IMR-90 (cell line): ENCODE measurements around the gene OR2F2. TPM values are rescaled to one million over a fixed set of nuclear protein-coding genes. Genes with fewer than 3 reads are reported as not detected.
A peak's percentile ranks its signal among the peaks of the same experiment; 100 is the strongest.

ENCODE experiments used
- ATAC-seq: fragments of 200-7000 bp; cut with Tn5 transposase; 2 replicates; pipeline ENCODE4 v1.9.1; 2020; ENCODE audit warnings: low read depth, mild to moderate bottlenecking, moderate library complexity
- BruUV-seq: library from RNA; stranded (reverse); fragments of 400-500 nt; replicated peaks from 2 replicates; lab custom pipeline; 2021; lab: Mats Ljungman, UMichigan
- CTCF ChIA-PET: fragments of 300-600 bp; formaldehyde crosslinking; extraction: SDS; loops from one replicate; lab custom pipeline; 2021; ENCODE audit warnings: antibody characterized with exemption; lab: Yijun Ruan, JAX
- POLR2A ChIA-PET: fragments of 300-600 bp; sonication (Branson Sonifier 250); formaldehyde crosslinking; loops from one replicate; lab custom pipeline; 2022; ENCODE audit warnings: antibody characterized with exemption; ENCODE audit not compliant: unreplicated experiment; lab: Charles Lee
- DNase-seq: peaks from one replicate; pipeline ENCODE4 v3.0.0; 2013
- H2AFZ ChIP-seq: replicated peaks from 2 replicates; pipeline ENCODE3; 2013; ENCODE audit warnings: low read length, mild to moderate bottlenecking; ENCODE audit not compliant: poor library complexity
- H2AK5ac ChIP-seq: 2 replicates; pipeline ENCODE4 v1.6.1; 2013; ENCODE audit warnings: low read depth, low read length, inconsistent platforms
- H2AK9ac ChIP-seq: replicated peaks from 2 replicates; pipeline ENCODE3; 2013; ENCODE audit warnings: mild to moderate bottlenecking, low read depth, low read length, moderate library complexity; ENCODE audit not compliant: poor library complexity
- H2BK120ac ChIP-seq: 2 replicates; pipeline ENCODE4 v1.6.1; 2013; ENCODE audit warnings: low read depth, low read length, inconsistent platforms
- H2BK15ac ChIP-seq: 3 replicates; pipeline ENCODE4 v1.6.1; 2013; ENCODE audit warnings: low read depth, low read length, inconsistent platforms
- H2BK20ac ChIP-seq: 2 replicates; pipeline ENCODE4 v1.6.1; 2013; ENCODE audit warnings: low read depth, mild to moderate bottlenecking, inconsistent platforms, low read length, moderate library complexity
- H2BK5ac ChIP-seq: 2 replicates; pipeline ENCODE4 v1.6.1; 2013; ENCODE audit warnings: mild to moderate bottlenecking, low read depth, low read length, inconsistent platforms; ENCODE audit not compliant: poor library complexity, severe bottlenecking
- H3K14ac ChIP-seq: replicated peaks from 2 replicates; pipeline ENCODE4 v1.6.1; 2013; ENCODE audit warnings: low read depth, low read length, inconsistent platforms
- H3K18ac ChIP-seq: 2 replicates; pipeline ENCODE4 v1.6.1; 2013; ENCODE audit warnings: low read depth, low read length, control low read depth
- H3K23ac ChIP-seq: 2 replicates; pipeline ENCODE4 v1.6.1; 2013; ENCODE audit warnings: low read depth, low read length, inconsistent platforms
- H3K27ac ChIP-seq: 2 replicates; pipeline ENCODE4 v1.5.1; 2013; ENCODE audit warnings: mild to moderate bottlenecking, control low read depth, low read length; ENCODE audit not compliant: insufficient read depth
- H3K27me3 ChIP-seq: 2 replicates; pipeline ENCODE4 v1.6.1; 2013; ENCODE audit warnings: low read length; ENCODE audit not compliant: control insufficient read depth, insufficient read depth
- H3K36me3 ChIP-seq: 2 replicates; pipeline ENCODE4 v1.6.1; 2013; ENCODE audit warnings: low read length, mixed read lengths; ENCODE audit not compliant: control insufficient read depth, insufficient read depth
- H3K4ac ChIP-seq: 2 replicates; pipeline ENCODE4 v1.6.1; 2013; ENCODE audit warnings: low read depth, low read length, inconsistent platforms
- H3K4me1 ChIP-seq: 2 replicates; pipeline ENCODE4 v1.6.1; 2013; ENCODE audit warnings: low read length, mixed read lengths; ENCODE audit not compliant: control insufficient read depth, insufficient read depth
- H3K4me2 ChIP-seq: 2 replicates; pipeline ENCODE4 v1.6.1; 2013; ENCODE audit warnings: low read depth, mild to moderate bottlenecking, control low read depth, low read length, moderate library complexity
- H3K4me3 ChIP-seq: 2 replicates; pipeline ENCODE4 v1.5.1; 2013; ENCODE audit warnings: low read depth, mild to moderate bottlenecking, control low read depth, low read length, moderate library complexity; ENCODE audit not compliant: insufficient read depth
- H3K56ac ChIP-seq: 2 replicates; pipeline ENCODE4 v1.6.1; 2013; ENCODE audit warnings: low read length, inconsistent platforms; ENCODE audit not compliant: insufficient read depth; ENCODE audit errors: extremely low read depth
- H3K79me1 ChIP-seq, 2 experiments: 2 replicates each; pipeline ENCODE4 v1.6.1; 2013; ENCODE audit warnings: low read length in 2 of 2, inconsistent platforms in 1 of 2, low read depth in 1 of 2
- H3K9ac ChIP-seq: 2 replicates; pipeline ENCODE4 v1.6.1; 2013; ENCODE audit warnings: low read depth, low read length, control low read depth
- H3K9me1 ChIP-seq: 2 replicates; pipeline ENCODE4 v1.6.1; 2013; ENCODE audit warnings: low read length, inconsistent platforms; ENCODE audit not compliant: insufficient read depth
- H3K9me3 ChIP-seq: 2 replicates; pipeline ENCODE4 v1.6.1; 2013; ENCODE audit warnings: low read length; ENCODE audit not compliant: control insufficient read depth, insufficient read depth
- H4K20me1 ChIP-seq: 2 replicates; pipeline ENCODE4 v1.6.1; 2013; ENCODE audit warnings: low read length, inconsistent platforms; ENCODE audit not compliant: insufficient read depth
- H4K5ac ChIP-seq: 2 replicates; pipeline ENCODE4 v1.6.1; 2013; ENCODE audit warnings: mild to moderate bottlenecking, low read depth, low read length, control low read depth
- H4K8ac ChIP-seq, 2 experiments: 2 replicates each; pipeline ENCODE4 v1.6.1; 2013; ENCODE audit warnings: low read depth in 2 of 2, low read length in 2 of 2, control low read depth in 1 of 2, inconsistent platforms in 1 of 2
- H4K91ac ChIP-seq: 2 replicates; pipeline ENCODE4 v1.6.1; 2013; ENCODE audit warnings: low read depth, low read length, inconsistent platforms; ENCODE audit not compliant: insufficient read depth
- BHLHE40 ChIP-seq: fragments of 150-350 bp; IDR thresholded peaks from 2 replicates; pipeline ENCODE4 v1.6.1; 2016; ENCODE audit warnings: mild to moderate bottlenecking, low read depth, low read length
- CEBPB ChIP-seq: IDR thresholded peaks from 2 replicates; pipeline ENCODE4 v1.6.1; 2012; ENCODE audit warnings: low read depth, low read length, improper control_type of control experiment
- CHD1 ChIP-seq: IDR thresholded peaks from 2 replicates; pipeline ENCODE4 v1.6.1; 2012; ENCODE audit warnings: low read depth, low read length, improper control_type of control experiment
- CTCF ChIP-seq: conservative IDR thresholded peaks from 2 replicates; pipeline ENCODE4 v1.5.1; 2012; ENCODE audit warnings: mild to moderate bottlenecking, low read depth, low read length, improper control_type of control experiment
- ELK1 ChIP-seq: fragments of 150-350 bp; IDR thresholded peaks from 2 replicates; pipeline ENCODE4 v1.6.1; 2016; ENCODE audit warnings: low read depth, mild to moderate bottlenecking, low read length, moderate library complexity, borderline replicate concordance
- FOS ChIP-seq: fragments of 150-350 bp; IDR thresholded peaks from 2 replicates; pipeline ENCODE4 v1.6.1; 2016; ENCODE audit warnings: low read depth, low read length
- MAFK ChIP-seq: IDR thresholded peaks from 2 replicates; pipeline ENCODE4 v1.6.1; 2012; ENCODE audit warnings: low read depth, low read length, improper control_type of control experiment
- MAZ ChIP-seq: IDR thresholded peaks from 2 replicates; pipeline ENCODE4 v1.6.1; 2012; ENCODE audit warnings: low read depth, mild to moderate bottlenecking, low read length, improper control_type of control experiment, moderate library complexity, borderline replicate concordance
- MXI1 ChIP-seq: IDR thresholded peaks from 2 replicates; pipeline ENCODE4 v1.6.1; 2012; ENCODE audit warnings: low read depth, mild to moderate bottlenecking, low read length, moderate library complexity, borderline replicate concordance
- NFE2L2 ChIP-seq: fragments of 150-350 bp; IDR thresholded peaks from 2 replicates; pipeline ENCODE4 v1.6.1; 2016; ENCODE audit warnings: low read depth, mild to moderate bottlenecking, low read length
- POLR2A ChIP-seq: IDR thresholded peaks from 2 replicates; pipeline ENCODE4 v1.6.1; 2012; ENCODE audit warnings: mild to moderate bottlenecking, low read depth, low read length
- RAD21 ChIP-seq: IDR thresholded peaks from 2 replicates; pipeline ENCODE4 v1.6.1; 2012; ENCODE audit warnings: low read length, improper control_type of control experiment
- RFX5 ChIP-seq: IDR thresholded peaks from 2 replicates; pipeline ENCODE4 v1.8.0; 2012; ENCODE audit warnings: low read depth, mild to moderate bottlenecking, low read length, moderate library complexity
- SMC3 ChIP-seq: fragments of 150-350 bp; IDR thresholded peaks from 2 replicates; pipeline ENCODE4 v1.6.1; 2016; ENCODE audit warnings: low read depth, mild to moderate bottlenecking, antibody characterized with exemption, low read length, moderate library complexity
- USF2 ChIP-seq: fragments of 150-350 bp; IDR thresholded peaks from 2 replicates; pipeline ENCODE4 v1.6.1; 2017; ENCODE audit warnings: mild to moderate bottlenecking, antibody characterized with exemption, low read length, low read depth
- WGBS, 2 experiments: methylation state at CpG; one replicate each; pipeline versions ENCODE4 v1.1.5 to v1.1.7; 2013; ENCODE audit warnings: missing lambda C conversion rate in 2 of 2; ENCODE audit not compliant: insufficient read length in 1 of 2; ENCODE audit errors: extremely low coverage in 2 of 2; 5-methylcytosine and 5-hydroxymethylcytosine counted together
- dilution Hi-C: fragments of 300-500 bp; cut with HindIII; formaldehyde crosslinking; loops from one replicate; pipeline ENCODE4 v1.14.3; 2018; ENCODE audit warnings: low sequenced_read_pairs; ENCODE audit not compliant: unreplicated experiment
- in situ Hi-C: fragments of 300-500 bp; cut with MboI; formaldehyde crosslinking; loops from 3 replicates; pipeline ENCODE4 v1.14.3; 2019; ENCODE audit warnings: low sequenced_read_pairs, inconsistent platforms, mixed read lengths
- intact Hi-C: fragments of 100-400 bp; cut with micrococcal nuclease; formaldehyde crosslinking; loops from 2 replicates; pipeline ENCODE4 v1.10.0; 2022
- polyA plus RNA-seq, 3 experiments: library from polyadenylated mRNA; depleted of rRNA; stranded (reverse); fragments of >200 nt; gene quantifications; 2 replicates each; pipeline ENCODE4 v1.2.3, GENCODE V29; 2012; ENCODE audit warnings: low replicate concordance in 1 of 3
- total RNA-seq: library from RNA; depleted of rRNA; stranded (reverse); fragments of >200 nt; gene quantifications from 2 replicates; pipeline ENCODE4 v1.2.3, GENCODE V29; 2012

OR2F2 gene
- total and polyA plus RNA-seq, 2 of the 4 experiments (the other 2 are of a cell fraction) = not detected

- Histone ChIP-seq H2BK20ac (no peak overlapping the region), H3K9ac (no peak overlapping the region), H2BK120ac (no peak overlapping the region), H3K4me3 (no peak overlapping the region), H2AK9ac (no peak overlapping the region), H3K27ac (no peak overlapping the region), H2AFZ (peak overlapping the region; percentile 78), H4K20me1 (peaks cover 16% of the 10 kb centered on the region; the same call in 1 of the 2 replicates), H3K9me3 (no peaks in the 10 kb centered on the region), H3K18ac (no peak overlapping the region), H3K27me3 (no peaks in the 10 kb centered on the region), H2BK15ac (no peak overlapping the region), H3K79me1 (peaks cover 4 to 17% of the 10 kb centered on the region in 2 experiments; a peak in 3 of 4 replicates), H4K5ac (no peak overlapping the region), H3K56ac (no peak overlapping the region), H4K8ac (peak overlapping the region; percentile 67 to 69), H3K4me2 (no peak overlapping the region), H3K23ac (no peak overlapping the region), H3K14ac (no peak overlapping the region), H3K9me1 (peaks cover 9% of the 10 kb centered on the region; the same call in 1 of the 2 replicates), H2BK5ac (no peak overlapping the region), H3K36me3 (no peaks in the 10 kb centered on the region; the same call in 1 of the 2 replicates), H2AK5ac (no peak overlapping the region), H3K4me1 (peaks cover 15% of the 10 kb centered on the region), H3K4ac (no peak overlapping the region), H4K91ac (no peak overlapping the region)
- ChIA-PET POLR2A (interaction anchor here (0.6 to 1.1 kb wide), 3 partner anchors 17 to 75 kb away, joined by 3 to 6 read pairs (median 3); no protein-coding TSS in a partner anchor), CTCF (interaction anchor here (1.4 to 1.7 kb wide), 4 partner anchors 9 to 104 kb away, joined by 5 to 10 read pairs (median 6); no protein-coding TSS in a partner anchor)
- DNase-seq (no peak), ATAC-seq (no peak)
- BruUV-seq = no TSS peak
- 93% methylated on average over 3 of the region's 14 CpGs; no CpG with 5 or more reads in 1 of the 2 experiments for WGBS, 2 experiments
- dilution Hi-C loops (no loop called here), intact Hi-C loops (loop anchor here (5.0 kb wide), 1 partner anchor 35 kb away; the partner anchor contains the start of gene OR2F2), in situ Hi-C loops (no loop called here)
- TF ChIP-seq RFX5 = no peak
- no peak for TF ChIP-seq CHD1
- TF ChIP-seq POLR2A = no peak; the same call in 1 of the 2 replicates
- no peak for TF ChIP-seq MAFK
- no peak for TF ChIP-seq BHLHE40
- no peak for TF ChIP-seq MXI1
- TF ChIP-seq USF2 = no peak
- TF ChIP-seq ELK1 = no peak
- TF ChIP-seq NFE2L2 = no peak
- TF ChIP-seq CTCF = no peak
- TF ChIP-seq SMC3 = no peak
- no peak for TF ChIP-seq CEBPB
- no peak for TF ChIP-seq RAD21
- no peak for TF ChIP-seq FOS
- TF ChIP-seq MAZ = no peak
Measured at GRCh38 chr7:143902332-143902899, 32.6 kb upstream of the OR2F2 start.
